Lower leg skin (tissue), 4 donors: ENCODE measurements around the gene SLC44A3. TPM values are rescaled to one million over a fixed set of nuclear protein-coding genes. Genes with fewer than 3 reads are reported as not detected.
A peak's percentile ranks its signal among the peaks of the same experiment; 100 is the strongest.

Experiments used
- DNase-seq, 2 donors: peaks; one replicate each; pipeline ENCODE4 v3.0.0-alpha.2; 2019; ENCODE audit warnings: low spot score in 2 of 2
- H3K4me3 ChIP-seq: fragments of 200-600 bp; sonication (generic); 2 replicates; pipeline ENCODE4 v1.5.1; 2017; ENCODE audit warnings: mild to moderate bottlenecking, low read depth; ENCODE audit not compliant: poor library complexity, severe bottlenecking
- CTCF ChIP-seq, 3 donors: fragments of 450-650 bp; IDR thresholded peaks; one replicate each; pipeline ENCODE4 v1.5.1; 2016; ENCODE audit warnings: antibody characterized with exemption in 3 of 3, mild to moderate bottlenecking in 3 of 3, moderate library complexity in 2 of 3
- POLR2A ChIP-seq, 2 donors: fragments of 450-650 bp; IDR thresholded peaks; one replicate each; pipeline ENCODE4 v1.6.1; 2016 to 2017; ENCODE audit warnings: antibody characterized with exemption in 2 of 2, mild to moderate bottlenecking in 1 of 2, moderate library complexity in 1 of 2
- WGBS, 2 donors: methylation state at CpG; one replicate each; pipeline ENCODE4 v1.1.5; 2018; 5-methylcytosine and 5-hydroxymethylcytosine counted together
- intact Hi-C: fragments of 100-400 bp; cut with DNase I; formaldehyde crosslinking; loops from one replicate; pipeline ENCODE4 v1.15.0; 2023; ENCODE audit warnings: low total_unique reads
- total RNA-seq, 4 donors: library from RNA; depleted of rRNA; stranded (reverse); fragments of >200 nt; gene quantifications; one replicate each; pipeline ENCODE4 v1.1.0, GENCODE V29; 2016

Gene SLC44A3
- total RNA-seq, 4 donors from 2014 or later = 5.4 to 10.5 (median 6.1) TPM

- DNase-seq = no peak
- intact Hi-C loops = no loop called here
- TF ChIP-seq POLR2A (IDR thresholded peaks at IDR 0.05) = no peak
- no peak for TF ChIP-seq CTCF (IDR thresholded peaks at IDR 0.05)
- 78% methylated on average over 1 of the region's 1 CpG for WGBS, 2 donors
- H3K4me3 ChIP-seq = no peak overlapping the region
Measured at GRCh38 chr1:94797291-94797690, 22.9 kb upstream of the SLC44A3 start.

DNA sequence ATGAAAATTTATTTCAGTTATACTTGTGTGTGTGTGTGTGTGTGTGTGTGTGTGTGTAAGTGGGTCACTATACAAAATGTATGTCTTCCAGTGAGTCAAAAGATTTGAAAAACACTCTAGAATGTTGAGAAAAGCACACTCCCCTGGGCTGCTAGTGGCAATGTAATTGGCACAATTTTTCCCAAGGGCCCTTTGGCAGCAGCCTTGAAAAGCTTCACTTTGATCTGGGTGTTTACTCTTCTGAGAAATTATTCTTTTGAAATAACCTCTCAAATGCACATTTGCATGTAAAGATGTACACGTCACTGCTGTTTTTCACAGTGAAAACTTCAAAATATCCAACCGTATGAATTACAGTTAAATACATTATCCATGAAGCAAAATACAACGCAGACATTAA, 22.1 kb upstream of the SLC44A3 start:
- no peak for TF ChIP-seq CTCF (IDR thresholded peaks at IDR 0.05)
- no peak for TF ChIP-seq POLR2A (IDR thresholded peaks at IDR 0.05)
- 88% methylated on average over 3 of the region's 3 CpGs for WGBS, 2 donors
- intact Hi-C loops = no loop called here
- DNase-seq = no peak
- no peak overlapping the region for H3K4me3 ChIP-seq

- DNase-seq = no peak
- TF ChIP-seq POLR2A (IDR thresholded peaks at IDR 0.05) (no peak), CTCF (IDR thresholded peaks at IDR 0.05) (no peak)
- intact Hi-C loops = no loop called here
- WGBS, 2 donors = 86 to 87% methylated on average over 2 of the region's 2 CpGs
- no peak overlapping the region for H3K4me3 ChIP-seq
Measured at GRCh38 chr1:94798462-94798861, 21.7 kb upstream of the SLC44A3 start.

DNA sequence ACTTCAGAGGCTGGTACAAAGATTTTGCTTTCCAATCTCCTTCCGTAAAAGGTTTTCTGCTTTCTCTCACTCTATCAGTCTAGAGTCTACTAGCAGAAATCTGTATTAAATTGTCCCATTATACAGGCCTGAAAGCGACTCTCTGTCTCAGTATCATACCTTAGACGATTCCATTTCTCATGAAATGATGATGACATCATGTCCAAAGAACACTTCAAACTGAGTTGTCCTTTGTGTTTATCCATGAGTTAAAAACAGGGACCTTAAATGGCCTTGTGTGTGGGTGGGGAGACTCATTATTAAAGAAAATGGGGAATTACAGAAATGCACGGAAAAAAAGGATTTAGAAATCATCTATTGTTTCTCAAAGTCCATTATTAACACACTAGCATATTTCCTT, 21.0 kb upstream of the SLC44A3 start:
- H3K4me3 ChIP-seq = no peak overlapping the region
- TF ChIP-seq CTCF (IDR thresholded peaks at IDR 0.05) (no peak), POLR2A (IDR thresholded peaks at IDR 0.05) (no peak)
- intact Hi-C loops = no loop called here
- WGBS, 2 donors = 81 to 86% methylated on average over 4 of the region's 4 CpGs
- DNase-seq = no peak

- peak; percentile 31 to 86 for DNase-seq
- TF ChIP-seq POLR2A (IDR thresholded peaks at IDR 0.05) (no peak), CTCF (IDR thresholded peaks at IDR 0.05) (no peak)
- H3K4me3 ChIP-seq = no peak overlapping the region
- 29% methylated on average over 6 to 7 of the region's 7 CpGs for WGBS, 2 donors
- intact Hi-C loops = loop anchor here (5.0 to 10.0 kb wide), 3 partner anchors 277 to 465 kb away; no protein-coding TSS in a partner anchor
Measured at GRCh38 chr1:94801919-94802546, 18.1 kb upstream of the SLC44A3 start.

DNA sequence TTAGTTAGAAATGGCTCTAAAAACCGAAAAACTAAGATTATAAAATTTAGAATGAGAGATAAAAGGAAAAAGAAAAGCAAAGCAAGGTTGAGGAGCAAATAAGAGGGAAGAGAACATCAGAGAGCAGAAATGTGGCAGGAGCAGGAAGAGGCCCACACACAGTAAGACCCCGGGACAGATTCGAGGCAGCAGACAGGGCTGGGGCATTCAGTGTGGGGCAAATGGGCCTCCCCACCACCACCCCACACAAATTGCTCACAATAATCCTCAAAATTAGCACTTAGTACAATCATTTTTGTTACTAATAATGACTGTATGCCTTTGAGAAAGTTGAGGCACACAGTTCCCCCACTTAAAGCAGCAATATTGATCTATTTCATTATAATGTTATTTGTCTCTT, 17.1 kb upstream of the SLC44A3 start:
- no peak for TF ChIP-seq CTCF (IDR thresholded peaks at IDR 0.05)
- TF ChIP-seq POLR2A (IDR thresholded peaks at IDR 0.05) = no peak
- WGBS, 2 donors = 65 to 69% methylated on average over 3 of the region's 3 CpGs
- intact Hi-C loops = loop anchor here (5.0 to 10.0 kb wide), 3 partner anchors 278 to 466 kb away; no protein-coding TSS in a partner anchor
- DNase-seq = no peak
- no peak overlapping the region for H3K4me3 ChIP-seq
